Activated CD4-positive, alpha-beta memory T cell treated with anti-CD3 and anti-CD28 coated beads for 36 hours (primary cell): ENCODE data around the gene ERICH2. TPM values are rescaled to one million over a fixed set of nuclear protein-coding genes. Genes with fewer than 3 reads are reported as not detected.

Experiments used
- CTCF ChIA-PET: fragments of 350-600 bp; sonication (Branson Sonifier 250); formaldehyde crosslinking; loops from one replicate; lab custom pipeline; 2021; ENCODE audit warnings: antibody characterized with exemption, inconsistent platforms; lab: Charles Lee
- POLR2A ChIA-PET: fragments of 350-600 bp; sonication (Branson Sonifier 250); formaldehyde crosslinking; loops from one replicate; lab custom pipeline; 2021; ENCODE audit warnings: antibody characterized with exemption; lab: Charles Lee
- DNase-seq: peaks from one replicate; pipeline ENCODE4 v3.0.0-alpha.2; 2020
- H3K27ac Mint-ChIP-seq: one replicate; pipeline ENCODE4 v1.8.0; 2021; ENCODE audit warnings: mixed read lengths
- H3K27me3 Mint-ChIP-seq: one replicate; pipeline ENCODE4 v1.8.0; 2021; ENCODE audit warnings: mixed read lengths
- H3K36me3 Mint-ChIP-seq: one replicate; pipeline ENCODE4 v1.8.0; 2021; ENCODE audit warnings: mixed read lengths
- H3K4me1 Mint-ChIP-seq: one replicate; pipeline ENCODE4 v1.8.0; 2021; ENCODE audit warnings: low read depth, mixed read lengths
- H3K4me3 Mint-ChIP-seq: one replicate; pipeline ENCODE4 v1.8.0; 2021; ENCODE audit warnings: mild to moderate bottlenecking, mixed read lengths
- H3K9me3 Mint-ChIP-seq: one replicate; pipeline ENCODE4 v1.8.0; 2021; ENCODE audit warnings: mixed read lengths
- intact Hi-C: fragments of 100-400 bp; cut with micrococcal nuclease; formaldehyde crosslinking; loops from one replicate; pipeline ENCODE4 v1.15.1; 2023
- total RNA-seq, 2 experiments: library from RNA; stranded (reverse); gene quantifications; one replicate each; pipeline ENCODE4 v1.2.3, GENCODE V29; 2021

The ERICH2 gene
- total RNA-seq, 2 experiments from 2014 or later, result not detected

GRCh38 chr2:170770606-170771420 is 635 bp downstream of the ERICH2 start:
- Mint-ChIP-seq H3K4me1 (peaks cover 7% of the 10 kb centered on the region), H3K27ac (no peak overlapping the region), H3K4me3 (peak overlapping the region; percentile 77), H3K27me3 (peaks cover 14% of the 10 kb centered on the region), H3K36me3 (no peaks in the 10 kb centered on the region), H3K9me3 (no peaks in the 10 kb centered on the region)
- CTCF ChIA-PET, result interaction anchor here (0.6 to 2.6 kb wide), 2 partner anchors 38 to 42 kb away, joined by 3 to 7 read pairs; no protein-coding TSS in a partner anchor
- intact Hi-C loops, result loop anchor here (2.0 to 5.0 kb wide), 3 partner anchors 46 to 408 kb away; partner anchors contain the start of genes GAD1 and SP5
- POLR2A ChIA-PET, result interaction anchor here (1.5 kb wide), 1 partner anchor 335 kb away, joined by 3 read pairs; no protein-coding TSS in a partner anchor
- DNase-seq, result peak; percentile 75

- H3K4me1 Mint-ChIP-seq, result peaks cover 7% of the 10 kb centered on the region
- ChIA-PET CTCF (interaction anchor here (1.2 to 2.6 kb wide), 4 partner anchors 40 to 410 kb away, joined by 3 to 7 read pairs (median 4); no protein-coding TSS in a partner anchor), POLR2A (interaction anchor here (1.5 kb wide), 1 partner anchor 336 kb away, joined by 3 read pairs; no protein-coding TSS in a partner anchor)
- intact Hi-C loops, result loop anchor here (2.0 to 5.0 kb wide), 3 partner anchors 45 to 409 kb away; partner anchors contain the start of genes GAD1 and SP5
- no peak overlapping the region for H3K27ac Mint-ChIP-seq
- H3K4me3 Mint-ChIP-seq, result peak overlapping the region; percentile 61
- no peaks in the 10 kb centered on the region for H3K9me3 Mint-ChIP-seq
- DNase-seq, result no peak
- no peaks in the 10 kb centered on the region for H3K36me3 Mint-ChIP-seq
- peaks cover 14% of the 10 kb centered on the region for H3K27me3 Mint-ChIP-seq
Observed at GRCh38 chr2:170771421-170771937, 1.3 kb downstream of the ERICH2 start.

- peaks cover 14% of the 10 kb centered on the region for H3K27me3 Mint-ChIP-seq
- POLR2A ChIA-PET, result no interaction called here
Observed at GRCh38 chr2:170772295-170772694, 2.1 kb downstream of the ERICH2 start.

GRCh38 chr2:170774074-170774473 is 3.9 kb downstream of the ERICH2 start:
- Mint-ChIP-seq H3K36me3 (no peaks in the 10 kb centered on the region), H3K9me3 (no peaks in the 10 kb centered on the region), H3K27ac (no peak overlapping the region), H3K4me1 (peaks cover 7% of the 10 kb centered on the region), H3K4me3 (no peak overlapping the region), H3K27me3 (peaks cover 21% of the 10 kb centered on the region)
- intact Hi-C loops, result loop anchor here (5.0 kb wide), 1 partner anchor 57 kb away; the partner anchor contains the start of gene SP5
- CTCF ChIA-PET, result no interaction called here
- POLR2A ChIA-PET, result no interaction called here
- DNase-seq, result no peak

More at GRCh38 chr2:170772295-170772694, 2.1 kb downstream of the ERICH2 start:
- no peak overlapping the region for H3K27ac Mint-ChIP-seq
- peaks cover 7% of the 10 kb centered on the region for H3K4me1 Mint-ChIP-seq
- H3K9me3 Mint-ChIP-seq, result no peaks in the 10 kb centered on the region
- no peaks in the 10 kb centered on the region for H3K36me3 Mint-ChIP-seq
- intact Hi-C loops, result loop anchor here (5.0 kb wide), 1 partner anchor 55 kb away; the partner anchor contains the start of gene SP5
- H3K4me3 Mint-ChIP-seq, result no peak overlapping the region
- CTCF ChIA-PET, result interaction anchor here (1.2 to 1.5 kb wide), 3 partner anchors 40 to 411 kb away, joined by 3 to 4 read pairs (median 4); no protein-coding TSS in a partner anchor
- DNase-seq, result no peak

GRCh38 chr2:170778900-170779299 is 8.7 kb downstream of the ERICH2 start:
- ChIA-PET POLR2A (no interaction called here), CTCF (no interaction called here)
- DNase-seq, result no peak
- Mint-ChIP-seq H3K27me3 (peaks cover 13% of the 10 kb centered on the region), H3K36me3 (no peaks in the 10 kb centered on the region), H3K9me3 (no peaks in the 10 kb centered on the region), H3K4me3 (no peak overlapping the region), H3K27ac (no peak overlapping the region), H3K4me1 (no peaks in the 10 kb centered on the region)
- intact Hi-C loops, result no loop called here

GRCh38 chr2:170779304-170779703 is 9.1 kb downstream of the ERICH2 start:
- no peak overlapping the region for H3K4me3 Mint-ChIP-seq
- H3K9me3 Mint-ChIP-seq, result no peaks in the 10 kb centered on the region
- POLR2A ChIA-PET, result no interaction called here
- intact Hi-C loops, result no loop called here
- H3K4me1 Mint-ChIP-seq, result no peaks in the 10 kb centered on the region
- peaks cover 14% of the 10 kb centered on the region for H3K27me3 Mint-ChIP-seq
- H3K36me3 Mint-ChIP-seq, result no peaks in the 10 kb centered on the region
- DNase-seq, result no peak
- H3K27ac Mint-ChIP-seq, result no peak overlapping the region
- CTCF ChIA-PET, result no interaction called here

GRCh38 chr2:170782673-170783072 is 12.5 kb downstream of the ERICH2 start:
- Mint-ChIP-seq H3K27me3 (peaks cover 14% of the 10 kb centered on the region), H3K36me3 (no peaks in the 10 kb centered on the region), H3K4me3 (no peak overlapping the region), H3K27ac (no peak overlapping the region), H3K9me3 (no peaks in the 10 kb centered on the region), H3K4me1 (no peaks in the 10 kb centered on the region)
- ChIA-PET POLR2A (no interaction called here), CTCF (interaction anchor here (1.0 to 1.4 kb wide), 2 partner anchors 34 to 373 kb away, joined by 3 to 4 read pairs; partner anchors contain the start of gene GAD1)
- no peak for DNase-seq
- intact Hi-C loops, result no loop called here

- no peak for DNase-seq
- POLR2A ChIA-PET, result no interaction called here
- peaks cover 14% of the 10 kb centered on the region for H3K27me3 Mint-ChIP-seq
- H3K27ac Mint-ChIP-seq, result no peak overlapping the region
- H3K4me1 Mint-ChIP-seq, result no peaks in the 10 kb centered on the region
- CTCF ChIA-PET, result interaction anchor here (1.4 kb wide), 1 partner anchor 374 kb away, joined by 4 read pairs; no protein-coding TSS in a partner anchor
- H3K9me3 Mint-ChIP-seq, result no peaks in the 10 kb centered on the region
- intact Hi-C loops, result no loop called here
- H3K4me3 Mint-ChIP-seq, result no peak overlapping the region
- H3K36me3 Mint-ChIP-seq, result no peaks in the 10 kb centered on the region
Observed at GRCh38 chr2:170783549-170783948, 13.4 kb downstream of the ERICH2 start.

GRCh38 chr2:170798996-170799395 is 28.8 kb downstream of the ERICH2 start:
- H3K4me1 Mint-ChIP-seq, result no peaks in the 10 kb centered on the region
- H3K4me3 Mint-ChIP-seq, result no peak overlapping the region
- no peaks in the 10 kb centered on the region for H3K36me3 Mint-ChIP-seq
- no peak overlapping the region for H3K27ac Mint-ChIP-seq
- H3K9me3 Mint-ChIP-seq, result no peaks in the 10 kb centered on the region
- peaks cover 10% of the 10 kb centered on the region for H3K27me3 Mint-ChIP-seq
- CTCF ChIA-PET, result interaction anchor here (1.1 kb wide), 1 partner anchor 14 kb away, joined by 4 read pairs; no protein-coding TSS in a partner anchor
- intact Hi-C loops, result no loop called here
- POLR2A ChIA-PET, result no interaction called here
- DNase-seq, result no peak

- intact Hi-C loops, result no loop called here
- Mint-ChIP-seq H3K27me3 (peaks cover 2% of the 10 kb centered on the region), H3K27ac (no peak overlapping the region), H3K36me3 (no peaks in the 10 kb centered on the region), H3K4me3 (no peak overlapping the region), H3K9me3 (no peaks in the 10 kb centered on the region), H3K4me1 (no peaks in the 10 kb centered on the region)
- CTCF ChIA-PET, result interaction anchor here (0.7 to 1.2 kb wide), 2 partner anchors 10 to 397 kb away, joined by 3 read pairs; no protein-coding TSS in a partner anchor
- POLR2A ChIA-PET, result no interaction called here
- DNase-seq, result no peak
Observed at GRCh38 chr2:170806548-170806947, 36.4 kb downstream of the ERICH2 start.

- DNase-seq, result no peak
- Mint-ChIP-seq H3K27me3 (peaks cover 52% of the 10 kb centered on the region), H3K4me1 (peaks cover 28% of the 10 kb centered on the region), H3K36me3 (peaks cover 2% of the 10 kb centered on the region), H3K4me3 (no peak overlapping the region), H3K9me3 (no peaks in the 10 kb centered on the region), H3K27ac (peak overlapping the region; percentile 23)
- intact Hi-C loops, result loop anchor here (1.0 to 10.0 kb wide), 3 partner anchors 452 to 878 kb away; no protein-coding TSS in a partner anchor
- ChIA-PET POLR2A (no interaction called here), CTCF (interaction anchor here (0.6 to 4.8 kb wide), 30 partner anchors 9 to 580 kb away, joined by 3 to 40 read pairs (median 4); partner anchors contain the start of gene ERICH2)
Observed at GRCh38 chr2:170812710-170813600, 42.8 kb downstream of the ERICH2 start.
